GM12878 (cell line): Measurements from ENCODE around the gene ACSL3. TPM values are rescaled to one million over a fixed set of nuclear protein-coding genes. Genes with fewer than 3 reads are reported as not detected.
"Not testable (repeated sequence)": the region's sequence is repeated elsewhere in the genome, so short reads cannot be mapped to it uniquely, and the experiment has no call there.

Source experiments
- ATAC-seq: fragments of 200-7000 bp; cut with Tn5 transposase; 3 replicates; pipeline ENCODE4 v1.9.1; 2020; ENCODE audit warnings: mild to moderate bottlenecking, moderate library complexity
- BruUV-seq: library from RNA; stranded (reverse); fragments of 400-500 nt; replicated peaks from 2 replicates; lab custom pipeline; 2021; lab: Mats Ljungman, UMichigan
- CTCF ChIA-PET: fragments of 300-600 bp; sonication (Branson Sonifier 250); formaldehyde crosslinking; extraction: SDS; loops from one replicate; lab custom pipeline; 2021; ENCODE audit warnings: inconsistent platforms; lab: Yijun Ruan, JAX
- POLR2A ChIA-PET: fragments of 350-600 bp; formaldehyde crosslinking; extraction: SDS; loops from one replicate; lab custom pipeline; 2021; ENCODE audit warnings: inconsistent platforms; lab: Charles Lee
- RAD21 ChIA-PET: fragments of 300-600 bp; sonication (Branson Sonifier 250); formaldehyde crosslinking; loops from one replicate; lab custom pipeline; 2023; ENCODE audit warnings: antibody characterized with exemption; ENCODE audit not compliant: unreplicated experiment; lab: Charles Lee
- SMC1A ChIA-PET: fragments of 300-600 bp; sonication (Branson Sonifier 250); formaldehyde crosslinking; loops from one replicate; lab custom pipeline; 2023; ENCODE audit not compliant: unreplicated experiment, uncharacterized antibody; lab: Charles Lee
- DNase-seq: peaks from one replicate; pipeline ENCODE4 v3.0.0-alpha.2; 2011; ENCODE audit warnings: low read depth, low spot score
- FAIRE-seq: peaks from 3 replicates; lab custom pipeline; 2011; peaks lifted over from hg19 to GRCh38; lab: Jason Lieb, UNC
- H2AFZ ChIP-seq: 2 replicates; pipeline ENCODE4 v1.6.0; 2011; ENCODE audit warnings: low read depth, low read length, control low read depth; ENCODE audit not compliant: control insufficient read depth
- H3K27ac ChIP-seq: 2 replicates; pipeline ENCODE4 v1.5.1; 2011; ENCODE audit warnings: control low read depth; ENCODE audit not compliant: control insufficient read depth, insufficient read depth
- H3K27me3 ChIP-seq, 2 experiments: replicated peaks in 1 of 2; 2 replicates each; pipeline versions ENCODE4 v1.6.0 to v1.6.1; 2011; ENCODE audit warnings: low read length in 1 of 2; ENCODE audit not compliant: control insufficient read depth in 2 of 2, insufficient read depth in 2 of 2
- H3K36me3 ChIP-seq, 2 experiments: 2 replicates each; pipeline ENCODE4 v1.5.1; 2011; ENCODE audit warnings: low read length in 1 of 2; ENCODE audit not compliant: control insufficient read depth in 2 of 2, insufficient read depth in 2 of 2
- H3K4me1 ChIP-seq: 2 replicates; pipeline ENCODE4 v1.6.1; 2011; ENCODE audit warnings: mild to moderate bottlenecking, low read length, moderate library complexity, mixed read lengths; ENCODE audit not compliant: control insufficient read depth, insufficient read depth
- H3K4me2 ChIP-seq: 2 replicates; pipeline ENCODE4 v1.6.0; 2011; ENCODE audit warnings: control low read depth; ENCODE audit not compliant: control insufficient read depth, insufficient read depth
- H3K4me3 ChIP-seq: fragments of 200-600 bp; sonication (generic); 2 replicates; pipeline ENCODE4 v1.5.1; 2016
- H3K79me2 ChIP-seq: 2 replicates; pipeline ENCODE4 v1.6.0; 2011; ENCODE audit warnings: low read length; ENCODE audit not compliant: control insufficient read depth, insufficient read depth
- H3K9ac ChIP-seq: 2 replicates; pipeline ENCODE4 v1.8.0; 2011; ENCODE audit warnings: low read length, control low read depth, mixed read lengths; ENCODE audit not compliant: control insufficient read depth, insufficient read depth
- H3K9me3 ChIP-seq: replicated peaks from 3 replicates; pipeline ENCODE4 v1.5.1; 2011; ENCODE audit warnings: mild to moderate bottlenecking, low read length; ENCODE audit not compliant: control insufficient read depth, insufficient read depth
- H4K20me1 ChIP-seq: 2 replicates; pipeline ENCODE4 v1.6.0; 2011; ENCODE audit not compliant: control insufficient read depth, insufficient read depth
- MTA2 ChIP-seq: fragments of 450-650 bp; IDR thresholded peaks from 2 replicates; pipeline ENCODE4 v1.6.1; 2016; ENCODE audit warnings: low read depth, mild to moderate bottlenecking, moderate library complexity
- MTA3 ChIP-seq: IDR thresholded peaks from 2 replicates; pipeline ENCODE4 v1.6.1; 2012; ENCODE audit warnings: low read length, inconsistent platforms, borderline replicate concordance
- MYB ChIP-seq: fragments of 150-350 bp; IDR thresholded peaks from 2 replicates; pipeline ENCODE4 v1.6.1; 2014; ENCODE audit warnings: mild to moderate bottlenecking, low read depth, low read length, borderline replicate concordance
- NFYA ChIP-seq: IDR thresholded peaks from 2 replicates; pipeline ENCODE4 v1.6.1; 2011; ENCODE audit warnings: low read depth, mild to moderate bottlenecking, low read length, improper control_type of control experiment, borderline replicate concordance
- PML ChIP-seq: IDR thresholded peaks from 2 replicates; pipeline ENCODE4 v1.6.1; 2012; ENCODE audit warnings: low read length, inconsistent platforms
- SMARCA5 ChIP-seq: fragments of 450-650 bp; IDR thresholded peaks from 2 replicates; pipeline ENCODE4 v1.6.1; 2017; ENCODE audit warnings: mild to moderate bottlenecking
- SRF ChIP-seq, 2 experiments: IDR thresholded peaks; 2 replicates each; pipeline ENCODE4 v1.6.1; 2011; ENCODE audit warnings: low read depth in 2 of 2, low read length in 2 of 2, mild to moderate bottlenecking in 1 of 2, moderate library complexity in 1 of 2
- TARDBP ChIP-seq: IDR thresholded peaks from 2 replicates; pipeline ENCODE4 v1.6.1; 2016; ENCODE audit warnings: borderline replicate concordance
- TCF3 ChIP-seq: IDR thresholded peaks from 2 replicates; pipeline ENCODE4 v1.6.1; 2012; ENCODE audit warnings: low read depth, mild to moderate bottlenecking, low read length, borderline replicate concordance; ENCODE audit not compliant: insufficient read depth
- WGBS: methylation state at CpG from one replicate; pipeline ENCODE4 v1.1.6; 2016; ENCODE audit warnings: low lambda C conversion rate; ENCODE audit not compliant: insufficient replicate concordance, insufficient coverage; ENCODE audit errors: missing lambda C conversion rate; 5-methylcytosine and 5-hydroxymethylcytosine counted together
- in situ Hi-C: fragments of 300-500 bp; cut with MboI; formaldehyde crosslinking; loops from 9 replicates; pipeline ENCODE4 v1.14.3; 2018; ENCODE audit warnings: mixed read lengths
- intact Hi-C: fragments of 100-400 bp; cut with micrococcal nuclease; formaldehyde crosslinking; loops from one replicate; pipeline ENCODE4 v1.14.2; 2022; ENCODE audit not compliant: unreplicated experiment
- polyA plus RNA-seq, 11 experiments: library from polyadenylated mRNA; depleted of rRNA in 4 of 11; unstranded in 6 of 11; stranded (reverse) in 5 of 11; fragments of >200 nt; fragmentation: Nextera tagmentation in 4 of 11; fragmentation: Illumina TruSeq in 1 of 11; extraction: Ambion mirVana in 4 of 11; extraction: Trizol in 1 of 11; gene quantifications; 1 replicate in 1 of 11; 2 replicates in 10 of 11; pipeline versions ENCODE4 v1.2.1 to v1.2.3, GENCODE V29; 2011 to 2016; ENCODE audit warnings: inconsistent platforms in 2 of 11, missing spikeins in 2 of 11, low read depth in 1 of 11
- total RNA-seq, 4 experiments: library from RNA; depleted of rRNA in 3 of 4; stranded (reverse); fragments of >200 nt in 3 of 4; fragmentation: Illumina TruSeq in 1 of 4; extraction: Trizol in 1 of 4; gene quantifications; 2 replicates each; pipeline versions ENCODE4 v1.2.1 to v1.2.3, GENCODE V29; 2013 to 2021
- TF ChIP-seq, protein P1 (sequence below): fragments of 150-350 bp; IDR thresholded peaks from 2 replicates; pipeline ENCODE4 v1.6.1; 2016; ENCODE audit warnings: low read depth, low read length

The ACSL3 gene
- total and polyA plus RNA-seq, 10 of the 15 experiments (the other 5 are each of a cell fraction or from before 2014, with no cell fraction given) = 15.6 to 83.9 (median 56.7) TPM

DNA sequence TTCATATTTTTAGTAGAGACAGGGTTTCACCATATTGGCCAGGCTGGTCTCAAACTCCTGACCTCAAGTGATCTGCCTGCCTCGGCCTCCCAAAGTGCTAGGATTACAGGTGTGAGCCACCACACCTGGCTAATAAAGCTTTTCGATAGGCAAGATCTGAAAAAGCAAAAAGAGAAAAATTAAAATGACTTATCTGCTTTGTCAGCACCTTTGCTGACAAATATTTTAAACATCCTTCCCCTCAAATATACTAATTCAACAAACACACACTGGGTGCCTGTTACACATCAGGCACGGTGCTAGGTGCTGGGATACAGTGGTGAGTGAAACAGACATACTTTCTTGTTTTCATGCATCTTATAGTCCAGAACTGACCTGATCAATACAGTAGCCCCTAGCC lies 15.5 kb upstream of the ACSL3 start:
- H3K4me2 ChIP-seq, CTCF ChIA-PET, POLR2A ChIA-PET, in situ Hi-C loops, H3K4me1 ChIP-seq, DNase-seq, H3K4me3 ChIP-seq, H3K27ac ChIP-seq, BruUV-seq, FAIRE-seq, ATAC-seq, H3K27me3 ChIP-seq, RAD21 ChIA-PET, H3K9me3 ChIP-seq, H3K36me3 ChIP-seq, H3K9ac ChIP-seq, intact Hi-C loops, H3K79me2 ChIP-seq, H4K20me1 ChIP-seq, H2AFZ ChIP-seq: not testable (repeated sequence)
- 53% methylated on average over 3 of the region's 3 CpGs for WGBS
- SMC1A ChIA-PET = interaction anchor here (1.0 kb wide), 1 partner anchor 136 kb away, joined by 4 read pairs; no protein-coding TSS in a partner anchor

DNA sequence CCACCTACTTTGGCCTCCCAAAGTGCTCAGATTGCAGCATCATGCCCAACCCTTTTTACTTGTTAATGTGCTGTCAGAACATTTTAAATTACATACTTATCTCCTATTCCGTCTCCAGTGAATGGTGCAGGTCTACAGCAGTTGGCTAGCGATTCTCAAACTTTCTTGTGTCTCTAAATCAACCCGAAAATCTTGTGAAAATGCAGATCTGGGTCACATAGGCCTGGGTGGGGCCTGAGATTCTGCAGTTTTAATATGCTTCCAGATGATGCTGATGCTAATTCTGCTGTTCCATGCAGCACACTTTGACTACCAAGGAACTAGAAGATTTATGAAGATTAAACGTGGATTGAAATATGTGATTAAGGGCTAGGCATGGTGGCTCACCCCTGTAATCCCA lies 14.8 kb upstream of the ACSL3 start:
- H3K36me3 ChIP-seq = no peaks in the 10 kb centered on the region
- no peaks in the 10 kb centered on the region for H4K20me1 ChIP-seq
- CTCF ChIA-PET = no interaction called here
- FAIRE-seq (no peak), DNase-seq (no peak), ATAC-seq (no peak)
- no peaks in the 10 kb centered on the region for H3K9me3 ChIP-seq
- intact Hi-C loops = no loop called here
- H3K9ac ChIP-seq = no peak overlapping the region
- no peaks in the 10 kb centered on the region for H3K4me1 ChIP-seq
- SMC1A ChIA-PET = no interaction called here
- RAD21 ChIA-PET = interaction anchor here (0.9 kb wide), 1 partner anchor 57 kb away, joined by 3 read pairs; no protein-coding TSS in a partner anchor
- H3K27me3 ChIP-seq = no peaks in the 10 kb centered on the region; a peak in 2 of 4 replicates
- no peak overlapping the region for H3K27ac ChIP-seq
- no peaks in the 10 kb centered on the region for H3K79me2 ChIP-seq
- no peak overlapping the region for H2AFZ ChIP-seq
- no peak overlapping the region for H3K4me2 ChIP-seq
- in situ Hi-C loops = no loop called here
- 16% methylated on average over 4 of the region's 4 CpGs for WGBS
- BruUV-seq = no TSS peak
- POLR2A ChIA-PET = no interaction called here
- no peak overlapping the region for H3K4me3 ChIP-seq
- TF ChIP-seq MTA2 (no peak), MYB (no peak), MTA3 (no peak), TCF3 (no peak), TARDBP (no peak), NFYA (no peak), SRF (IDR thresholded peaks at IDR 0.05; ENCODE audit: low read depth in 2 of 2, low read length in 2 of 2) (no peak), SMARCA5 (no peak), PML (no peak)
- TF ChIP-seq, protein P1, sequence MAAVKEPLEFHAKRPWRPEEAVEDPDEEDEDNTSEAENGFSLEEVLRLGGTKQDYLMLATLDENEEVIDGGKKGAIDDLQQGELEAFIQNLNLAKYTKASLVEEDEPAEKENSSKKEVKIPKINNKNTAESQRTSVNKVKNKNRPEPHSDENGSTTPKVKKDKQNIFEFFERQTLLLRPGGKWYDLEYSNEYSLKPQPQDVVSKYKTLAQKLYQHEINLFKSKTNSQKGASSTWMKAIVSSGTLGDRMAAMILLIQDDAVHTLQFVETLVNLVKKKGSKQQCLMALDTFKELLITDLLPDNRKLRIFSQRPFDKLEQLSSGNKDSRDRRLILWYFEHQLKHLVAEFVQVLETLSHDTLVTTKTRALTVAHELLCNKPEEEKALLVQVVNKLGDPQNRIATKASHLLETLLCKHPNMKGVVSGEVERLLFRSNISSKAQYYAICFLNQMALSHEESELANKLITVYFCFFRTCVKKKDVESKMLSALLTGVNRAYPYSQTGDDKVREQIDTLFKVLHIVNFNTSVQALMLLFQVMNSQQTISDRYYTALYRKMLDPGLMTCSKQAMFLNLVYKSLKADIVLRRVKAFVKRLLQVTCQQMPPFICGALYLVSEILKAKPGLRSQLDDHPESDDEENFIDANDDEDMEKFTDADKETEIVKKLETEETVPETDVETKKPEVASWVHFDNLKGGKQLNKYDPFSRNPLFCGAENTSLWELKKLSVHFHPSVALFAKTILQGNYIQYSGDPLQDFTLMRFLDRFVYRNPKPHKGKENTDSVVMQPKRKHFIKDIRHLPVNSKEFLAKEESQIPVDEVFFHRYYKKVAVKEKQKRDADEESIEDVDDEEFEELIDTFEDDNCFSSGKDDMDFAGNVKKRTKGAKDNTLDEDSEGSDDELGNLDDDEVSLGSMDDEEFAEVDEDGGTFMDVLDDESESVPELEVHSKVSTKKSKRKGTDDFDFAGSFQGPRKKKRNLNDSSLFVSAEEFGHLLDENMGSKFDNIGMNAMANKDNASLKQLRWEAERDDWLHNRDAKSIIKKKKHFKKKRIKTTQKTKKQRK = no peak
